Spleen (tissue), 11 donors: ENCODE data around the gene LCN10. TPM values are rescaled to one million over a fixed set of nuclear protein-coding genes. Genes with fewer than 3 reads are reported as not detected.
A peak's percentile ranks its signal among the peaks of the same experiment; 100 is the strongest.
"Not testable (repeated sequence)": the region's sequence is repeated elsewhere in the genome, so short reads cannot be mapped to it uniquely, and the experiment has no call there.

Experiments
- DNase-seq: peaks from one replicate; pipeline ENCODE4 v3.0.0-alpha.2; 2020
- H3K27ac ChIP-seq, 8 donors: fragments of 200-600 bp; sonication (generic) in 7 of 8; 1 replicate in 4 of 8; 2 replicates in 4 of 8; pipeline versions ENCODE4 v1.5.0 to v1.8.0; 2016 to 2021; ENCODE audit warnings: inconsistent platforms in 4 of 8, mild to moderate bottlenecking in 4 of 8, moderate library complexity in 1 of 8
- H3K27me3 ChIP-seq, 7 donors: fragments of 200-600 bp; sonication (generic) in 6 of 7; replicated peaks in 1 of 7; 1 replicate in 4 of 7; 2 replicates in 3 of 7; pipeline versions ENCODE4 v1.5.0 to v1.8.0; 2016 to 2021; ENCODE audit warnings: inconsistent platforms in 3 of 7, mild to moderate bottlenecking in 1 of 7
- H3K36me3 ChIP-seq, 6 donors: fragments of 200-600 bp; sonication (generic) in 5 of 6; 1 replicate in 4 of 6; 2 replicates in 2 of 6; pipeline versions ENCODE4 v1.5.0 to v1.8.0; 2016 to 2021; ENCODE audit warnings: inconsistent platforms in 2 of 6
- H3K4me1 ChIP-seq, 6 donors: fragments of 200-600 bp; sonication (generic) in 5 of 6; 1 replicate in 3 of 6; 2 replicates in 3 of 6; pipeline versions ENCODE4 v1.5.0 to v1.8.0; 2016 to 2021; ENCODE audit warnings: inconsistent platforms in 3 of 6
- H3K4me3 ChIP-seq, 8 donors: fragments of 200-600 bp; sonication (generic) in 7 of 8; 1 replicate in 4 of 8; 2 replicates in 4 of 8; pipeline versions ENCODE4 v1.5.0 to v1.8.0; 2016 to 2021; ENCODE audit warnings: inconsistent platforms in 4 of 8, mild to moderate bottlenecking in 4 of 8, moderate library complexity in 2 of 8
- H3K9me3 ChIP-seq, 8 donors: fragments of 200-600 bp; sonication (generic) in 7 of 8; 1 replicate in 4 of 8; 2 replicates in 4 of 8; pipeline versions ENCODE4 v1.5.0 to v1.8.0; 2016 to 2021; ENCODE audit warnings: inconsistent platforms in 4 of 8
- CTCF ChIP-seq, 11 experiments: fragments of 200-600 bp in 7 of 11; fragments of 450-650 bp in 4 of 11; sonication (generic) in 4 of 11; IDR thresholded peaks in 8 of 11; conservative IDR thresholded peaks in 3 of 11; 1 replicate in 7 of 11; 2 replicates in 4 of 11; pipeline versions ENCODE4 v1.4.0 to v1.8.0; 2016 to 2021; ENCODE audit warnings: antibody characterized with exemption in 11 of 11, inconsistent platforms in 4 of 11, mild to moderate bottlenecking in 1 of 11
- POLR2A ChIP-seq, 3 donors: fragments of 450-650 bp; IDR thresholded peaks; one replicate each; pipeline ENCODE4 v1.5.1; 2017; ENCODE audit warnings: antibody characterized with exemption in 3 of 3, mild to moderate bottlenecking in 1 of 3
- POLR2AphosphoS5 ChIP-seq, 3 donors: sonication (generic); formaldehyde crosslinking; IDR thresholded peaks; one replicate each; pipeline ENCODE4 v1.5.1; 2017; ENCODE audit warnings: antibody characterized with exemption in 3 of 3
- WGBS, 5 donors: extraction: QIAGEN DNeasy Blood & Tissue Kit in 3 of 5; methylation state at CpG; one replicate each; pipeline versions ENCODE4 v1.1.5 to v1.1.7; 2013 to 2018; 5-methylcytosine and 5-hydroxymethylcytosine counted together
- intact Hi-C: fragments of 100-400 bp; cut with DNase I; formaldehyde crosslinking; loops from one replicate; pipeline ENCODE4 v1.15.0; 2023; ENCODE audit warnings: low total_unique reads
- polyA plus RNA-seq, 3 donors: library from polyadenylated mRNA; stranded (reverse); fragments of 200-250 nt; gene quantifications; one replicate each; pipeline ENCODE4 v1.2.1, GENCODE V29; 2013
- total RNA-seq, 7 donors: library from RNA; depleted of rRNA in 3 of 7; stranded (reverse); fragments of >200 nt in 3 of 7; fragmentation: NEBNext Ultra II Directional in 4 of 7; extraction: Animal tissue kit (Norgen Biotek cat#: 25700) in 4 of 7; gene quantifications; one replicate each; pipeline versions ENCODE4 v1.1.0 to v1.2.1, GENCODE V29; 2016 to 2021
- donor health status: healthy with polysubstance abuse.
- donor health status: DM: no; HTN: no; CAD: no; lungs with moderate emphysema.
- donor health status: DM: no; HTN: no; CAD: no.
- donor health status: Bipolar disorder and iron deficiency.
- donor health status: healthy.
- donor health status: DM: no; HTN: no; CAD: no.
- donor health status: DM: yes; HTN: yes; CAD: no.

The LCN10 gene
- total and polyA plus RNA-seq, 10 donors: 7.2 to 41.3 (median 15.8) TPM

- intact Hi-C loops: no loop called here
- H3K27me3 ChIP-seq: peaks cover 0 to 60% (median 8%) of the 10 kb centered on the region in 7 donors
- no peaks in the 10 kb centered on the region for H3K36me3 ChIP-seq
- 83 to 89% (median 87%) methylated on average over 15 to 17 of the region's 17 CpGs for WGBS, 5 donors
- H3K4me3 ChIP-seq: no peak overlapping the region
- H3K9me3 ChIP-seq: no peaks in the 10 kb centered on the region
- H3K27ac ChIP-seq: no peak overlapping the region
- no peak for DNase-seq
- H3K4me1 ChIP-seq: peaks cover 0 to 72% (median 36%) of the 10 kb centered on the region in 6 donors
- no peak for TF ChIP-seq CTCF (IDR thresholded peaks at IDR 0.05 in 8 of 11, conservative IDR thresholded peaks at IDR 0.05 in 3 of 11)
- TF ChIP-seq POLR2A (IDR thresholded peaks at IDR 0.05): no peak
- TF ChIP-seq POLR2AphosphoS5 (IDR thresholded peaks at IDR 0.05): no peak
These were observed 19.5 kb upstream of the LCN10 start for GRCh38 chr9:136762221-136762691.

GRCh38 chr9:136761545-136761981, 18.8 kb upstream of the LCN10 start:
- 82 to 91% (median 85%) methylated on average over 9 to 13 of the region's 13 CpGs for WGBS, 5 donors
- TF ChIP-seq POLR2AphosphoS5 (IDR thresholded peaks at IDR 0.05) (no peak), CTCF (IDR thresholded peaks at IDR 0.05 in 8 of 11, conservative IDR thresholded peaks at IDR 0.05 in 3 of 11) (no peak), POLR2A (IDR thresholded peaks at IDR 0.05) (no peak)
- no peak for DNase-seq
- Histone ChIP-seq H3K36me3 (no peaks in the 10 kb centered on the region), H3K9me3 (peaks cover 0 to 1% (median 0%) of the 10 kb centered on the region in 8 donors), H3K4me3 (no peak overlapping the region), H3K4me1 (peaks cover 0 to 70% (median 31%) of the 10 kb centered on the region in 6 donors), H3K27me3 (peaks cover 0 to 59% (median 8%) of the 10 kb centered on the region in 7 donors), H3K27ac (no peak overlapping the region)
- intact Hi-C loops: no loop called here

GRCh38 chr9:136760834-136761544, 18.2 kb upstream of the LCN10 start:
- H3K36me3 ChIP-seq, H3K27ac ChIP-seq, H3K9me3 ChIP-seq, DNase-seq, intact Hi-C loops, H3K4me3 ChIP-seq: not testable (repeated sequence)
- TF ChIP-seq CTCF (IDR thresholded peaks at IDR 0.05 in 8 of 11, conservative IDR thresholded peaks at IDR 0.05 in 3 of 11): peak in 8 of 11 experiments; percentile 13 to 60 (median 46)
- WGBS, 5 donors: 46 to 54% (median 47%) methylated on average over 21 to 22 of the region's 22 CpGs
- peaks cover 0 to 59% (median 8%) of the 10 kb centered on the region in 7 donors for H3K27me3 ChIP-seq
- peaks cover 0 to 64% (median 29%) of the 10 kb centered on the region in 6 donors for H3K4me1 ChIP-seq

GRCh38 chr9:136760424-136760823, 17.7 kb upstream of the LCN10 start:
- Histone ChIP-seq H3K4me3 (no peak overlapping the region), H3K36me3 (no peaks in the 10 kb centered on the region), H3K27ac (no peak overlapping the region), H3K4me1 (peaks cover 0 to 58% (median 28%) of the 10 kb centered on the region in 6 donors), H3K9me3 (peaks cover 0 to 12% (median 2%) of the 10 kb centered on the region in 8 donors), H3K27me3 (peaks cover 0 to 59% (median 8%) of the 10 kb centered on the region in 7 donors)
- no peak for DNase-seq
- WGBS, 5 donors: 62 to 83% (median 76%) methylated on average over 7 to 25 of the region's 25 CpGs
- intact Hi-C loops: no loop called here
- no peak for TF ChIP-seq CTCF (IDR thresholded peaks at IDR 0.05 in 8 of 11, conservative IDR thresholded peaks at IDR 0.05 in 3 of 11)
- TF ChIP-seq POLR2A (IDR thresholded peaks at IDR 0.05): no peak
- no peak for TF ChIP-seq POLR2AphosphoS5 (IDR thresholded peaks at IDR 0.05)
